Measurements from ENCODE around the gene OSBPL6.

Gene OSBPL6

DNA sequence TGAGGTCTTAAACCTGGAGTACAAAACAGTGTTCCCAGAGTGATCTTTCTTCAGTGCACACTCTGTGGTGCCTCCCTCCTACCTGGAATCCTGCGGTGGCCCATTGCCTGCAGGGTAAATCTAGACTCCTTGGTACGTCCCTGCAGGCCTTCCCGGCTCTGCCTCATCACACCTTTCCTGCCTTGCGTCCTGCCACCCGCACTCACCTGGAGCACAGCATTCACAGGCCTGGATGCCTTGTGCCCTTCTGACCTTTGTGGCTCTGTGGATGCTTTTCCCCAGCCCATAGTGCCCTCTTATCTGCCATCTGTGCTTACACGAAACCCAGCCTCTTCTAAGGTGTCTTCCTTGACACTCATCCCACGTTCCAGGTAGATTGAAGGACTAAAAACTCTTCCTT, 194.0 kb downstream of the OSBPL6 start (continued):
- TF ChIP-seq, protein P1, sequence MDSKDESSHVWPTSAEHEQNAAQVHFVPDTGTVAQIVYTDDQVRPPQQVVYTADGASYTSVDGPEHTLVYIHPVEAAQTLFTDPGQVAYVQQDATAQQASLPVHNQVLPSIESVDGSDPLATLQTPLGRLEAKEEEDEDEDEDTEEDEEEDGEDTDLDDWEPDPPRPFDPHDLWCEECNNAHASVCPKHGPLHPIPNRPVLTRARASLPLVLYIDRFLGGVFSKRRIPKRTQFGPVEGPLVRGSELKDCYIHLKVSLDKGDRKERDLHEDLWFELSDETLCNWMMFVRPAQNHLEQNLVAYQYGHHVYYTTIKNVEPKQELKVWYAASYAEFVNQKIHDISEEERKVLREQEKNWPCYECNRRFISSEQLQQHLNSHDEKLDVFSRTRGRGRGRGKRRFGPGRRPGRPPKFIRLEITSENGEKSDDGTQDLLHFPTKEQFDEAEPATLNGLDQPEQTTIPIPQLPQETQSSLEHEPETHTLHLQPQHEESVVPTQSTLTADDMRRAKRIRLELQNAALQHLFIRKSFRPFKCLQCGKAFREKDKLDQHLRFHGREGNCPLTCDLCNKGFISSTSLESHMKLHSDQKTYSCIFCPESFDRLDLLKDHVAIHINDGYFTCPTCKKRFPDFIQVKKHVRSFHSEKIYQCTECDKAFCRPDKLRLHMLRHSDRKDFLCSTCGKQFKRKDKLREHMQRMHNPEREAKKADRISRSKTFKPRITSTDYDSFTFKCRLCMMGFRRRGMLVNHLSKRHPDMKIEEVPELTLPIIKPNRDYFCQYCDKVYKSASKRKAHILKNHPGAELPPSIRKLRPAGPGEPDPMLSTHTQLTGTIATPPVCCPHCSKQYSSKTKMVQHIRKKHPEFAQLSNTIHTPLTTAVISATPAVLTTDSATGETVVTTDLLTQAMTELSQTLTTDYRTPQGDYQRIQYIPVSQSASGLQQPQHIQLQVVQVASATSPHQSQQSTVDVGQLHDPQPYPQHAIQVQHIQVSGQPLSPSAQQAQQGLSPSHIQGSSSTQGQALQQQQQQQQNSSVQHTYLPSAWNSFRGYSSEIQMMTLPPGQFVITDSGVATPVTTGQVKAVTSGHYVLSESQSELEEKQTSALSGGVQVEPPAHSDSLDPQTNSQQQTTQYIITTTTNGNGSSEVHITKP (tag by site-specific recombination; IDR thresholded peaks at IDR 0.05), result no peak
- TF ChIP-seq ZNF843 (tag by site-specific recombination; IDR thresholded peaks at IDR 0.05), result no peak
- TF ChIP-seq ZXDB (tag by site-specific recombination; IDR thresholded peaks at IDR 0.05), result no peak
- no peak for TF ChIP-seq ZNF302 (tag by site-specific recombination; IDR thresholded peaks at IDR 0.05; ENCODE audit: low read depth)
- TF ChIP-seq, protein P2, sequence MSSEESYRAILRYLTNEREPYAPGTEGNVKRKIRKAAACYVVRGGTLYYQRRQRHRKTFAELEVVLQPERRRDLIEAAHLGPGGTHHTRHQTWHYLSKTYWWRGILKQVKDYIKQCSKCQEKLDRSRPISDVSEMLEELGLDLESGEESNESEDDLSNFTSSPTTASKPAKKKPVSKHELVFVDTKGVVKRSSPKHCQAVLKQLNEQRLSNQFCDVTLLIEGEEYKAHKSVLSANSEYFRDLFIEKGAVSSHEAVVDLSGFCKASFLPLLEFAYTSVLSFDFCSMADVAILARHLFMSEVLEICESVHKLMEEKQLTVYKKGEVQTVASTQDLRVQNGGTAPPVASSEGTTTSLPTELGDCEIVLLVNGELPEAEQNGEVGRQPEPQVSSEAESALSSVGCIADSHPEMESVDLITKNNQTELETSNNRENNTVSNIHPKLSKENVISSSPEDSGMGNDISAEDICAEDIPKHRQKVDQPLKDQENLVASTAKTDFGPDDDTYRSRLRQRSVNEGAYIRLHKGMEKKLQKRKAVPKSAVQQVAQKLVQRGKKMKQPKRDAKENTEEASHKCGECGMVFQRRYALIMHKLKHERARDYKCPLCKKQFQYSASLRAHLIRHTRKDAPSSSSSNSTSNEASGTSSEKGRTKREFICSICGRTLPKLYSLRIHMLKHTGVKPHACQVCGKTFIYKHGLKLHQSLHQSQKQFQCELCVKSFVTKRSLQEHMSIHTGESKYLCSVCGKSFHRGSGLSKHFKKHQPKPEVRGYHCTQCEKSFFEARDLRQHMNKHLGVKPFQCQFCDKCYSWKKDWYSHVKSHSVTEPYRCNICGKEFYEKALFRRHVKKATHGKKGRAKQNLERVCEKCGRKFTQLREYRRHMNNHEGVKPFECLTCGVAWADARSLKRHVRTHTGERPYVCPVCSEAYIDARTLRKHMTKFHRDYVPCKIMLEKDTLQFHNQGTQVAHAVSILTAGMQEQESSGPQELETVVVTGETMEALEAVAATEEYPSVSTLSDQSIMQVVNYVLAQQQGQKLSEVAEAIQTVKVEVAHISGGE (tag by site-specific recombination; conservative IDR thresholded peaks at IDR 0.05; ENCODE audit: low read depth), result no peak
- no peak for TF ChIP-seq ZFP69B (tag by site-specific recombination; IDR thresholded peaks at IDR 0.05)
- TF ChIP-seq ZNF324 (tag by site-specific recombination; IDR thresholded peaks at IDR 0.05), result no peak
- TF ChIP-seq ZNF174 (tag by site-specific recombination; IDR thresholded peaks at IDR 0.05), result no peak

DNA sequence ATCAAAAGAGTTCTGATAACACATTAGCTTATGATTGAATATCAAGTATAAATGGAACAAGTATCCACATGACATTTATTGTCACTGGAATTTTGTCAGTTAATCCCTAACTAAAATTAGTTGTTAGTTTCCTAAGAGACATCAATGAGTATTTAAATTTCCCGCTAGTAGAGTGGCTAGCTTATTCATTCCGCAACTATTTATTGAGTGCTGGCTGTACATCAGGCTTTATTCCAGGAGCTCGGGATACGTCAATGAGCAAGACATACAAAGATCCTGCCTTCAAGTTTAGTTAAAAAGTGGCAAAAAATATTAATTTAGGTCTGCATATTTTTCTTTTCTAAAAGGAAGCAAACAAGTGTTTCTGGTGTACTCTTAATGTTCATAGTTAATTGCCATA, 197.4 kb downstream of the OSBPL6 start:
- H3K4me1 ChIP-seq (ENCODE audit: control insufficient read depth, insufficient read depth, low read length), result no peaks in the 10 kb centered on the region
- no peak overlapping the region for H3K4me3 ChIP-seq (ENCODE audit: low read depth, low read length)
- no peaks in the 10 kb centered on the region for H3K9me3 ChIP-seq (ENCODE audit: control insufficient read depth, insufficient read depth, low read depth, low read length)
- peaks cover 0 to 23% of the 10 kb centered on the region in 2 experiments; a peak in 1 of 3 replicates for H3K36me3 ChIP-seq (ENCODE audit: control insufficient read depth in 2 of 2, insufficient read depth in 1 of 2, low read length in 2 of 2)
- POLR2A ChIA-PET, result no interaction called here
- H3K27ac ChIP-seq (ENCODE audit: extremely low read depth, low read depth, low read length), result no peak overlapping the region
- CTCF ChIA-PET, result interaction anchor here (1.0 to 1.6 kb wide), 3 partner anchors 9 to 27 kb away, joined by 3 read pairs; no protein-coding TSS in a partner anchor
- TF ChIP-seq, protein P3, sequence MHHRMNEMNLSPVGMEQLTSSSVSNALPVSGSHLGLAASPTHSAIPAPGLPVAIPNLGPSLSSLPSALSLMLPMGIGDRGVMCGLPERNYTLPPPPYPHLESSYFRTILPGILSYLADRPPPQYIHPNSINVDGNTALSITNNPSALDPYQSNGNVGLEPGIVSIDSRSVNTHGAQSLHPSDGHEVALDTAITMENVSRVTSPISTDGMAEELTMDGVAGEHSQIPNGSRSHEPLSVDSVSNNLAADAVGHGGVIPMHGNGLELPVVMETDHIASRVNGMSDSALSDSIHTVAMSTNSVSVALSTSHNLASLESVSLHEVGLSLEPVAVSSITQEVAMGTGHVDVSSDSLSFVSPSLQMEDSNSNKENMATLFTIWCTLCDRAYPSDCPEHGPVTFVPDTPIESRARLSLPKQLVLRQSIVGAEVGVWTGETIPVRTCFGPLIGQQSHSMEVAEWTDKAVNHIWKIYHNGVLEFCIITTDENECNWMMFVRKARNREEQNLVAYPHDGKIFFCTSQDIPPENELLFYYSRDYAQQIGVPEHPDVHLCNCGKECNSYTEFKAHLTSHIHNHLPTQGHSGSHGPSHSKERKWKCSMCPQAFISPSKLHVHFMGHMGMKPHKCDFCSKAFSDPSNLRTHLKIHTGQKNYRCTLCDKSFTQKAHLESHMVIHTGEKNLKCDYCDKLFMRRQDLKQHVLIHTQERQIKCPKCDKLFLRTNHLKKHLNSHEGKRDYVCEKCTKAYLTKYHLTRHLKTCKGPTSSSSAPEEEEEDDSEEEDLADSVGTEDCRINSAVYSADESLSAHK (tag by site-specific recombination; IDR thresholded peaks at IDR 0.05), result no peak
- no peak for TF ChIP-seq YY2 (tag by site-specific recombination; IDR thresholded peaks at IDR 0.05)
- TF ChIP-seq ZNF843 (tag by site-specific recombination; IDR thresholded peaks at IDR 0.05), result no peak
- TF ChIP-seq, protein P4, sequence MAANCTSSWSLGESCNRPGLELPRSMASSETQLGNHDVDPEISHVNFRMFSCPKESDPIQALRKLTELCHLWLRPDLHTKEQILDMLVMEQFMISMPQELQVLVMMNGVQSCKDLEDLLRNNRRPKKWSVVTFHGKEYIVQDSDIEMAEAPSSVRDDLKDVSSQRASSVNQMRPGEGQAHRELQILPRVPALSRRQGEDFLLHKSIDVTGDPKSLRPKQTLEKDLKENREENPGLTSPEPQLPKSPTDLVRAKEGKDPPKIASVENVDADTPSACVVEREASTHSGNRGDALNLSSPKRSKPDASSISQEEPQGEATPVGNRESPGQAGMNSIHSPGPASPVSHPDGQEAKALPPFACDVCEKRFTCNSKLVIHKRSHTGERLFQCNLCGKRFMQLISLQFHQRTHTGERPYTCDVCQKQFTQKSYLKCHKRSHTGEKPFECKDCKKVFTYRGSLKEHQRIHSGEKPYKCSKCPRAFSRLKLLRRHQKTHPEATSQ (tag by site-specific recombination; IDR thresholded peaks at IDR 0.05), result no peak
- no peak for TF ChIP-seq HOXD13 (CRISPR knock-in tag; IDR thresholded peaks at IDR 0.05; ENCODE audit: borderline replicate concordance)
- no peak for TF ChIP-seq ZNF391 (tag by site-specific recombination; IDR thresholded peaks at IDR 0.05; ENCODE audit: borderline replicate concordance, low read depth)
- no peak for TF ChIP-seq ZNF514 (tag by site-specific recombination; IDR thresholded peaks at IDR 0.05)
- no peak for TF ChIP-seq ZNF133 (tag by site-specific recombination; IDR thresholded peaks at IDR 0.05)
- no peak for TF ChIP-seq ZNF146 (tag by site-specific recombination; IDR thresholded peaks at IDR 0.05)
- no peak for TF ChIP-seq ZNF677 (tag by site-specific recombination; IDR thresholded peaks at IDR 0.05)
- TF ChIP-seq ZNF548 (tag by site-specific recombination; IDR thresholded peaks at IDR 0.05), result no peak
- no peak for TF ChIP-seq YY1 (tag by site-specific recombination; IDR thresholded peaks at IDR 0.05)
- TF ChIP-seq ZNF473 (tag by site-specific recombination; IDR thresholded peaks at IDR 0.05), result no peak
- no peak for TF ChIP-seq ZNF24 (tag by site-specific recombination; IDR thresholded peaks at IDR 0.05)
- TF ChIP-seq ZFP37 (tag by site-specific recombination; IDR thresholded peaks at IDR 0.05), result no peak
- TF ChIP-seq ZNF785 (tag by site-specific recombination; IDR thresholded peaks at IDR 0.05), result no peak
- TF ChIP-seq ZNF350 (tag by site-specific recombination; IDR thresholded peaks at IDR 0.05), result no peak
- no peak for TF ChIP-seq ZNF174 (tag by site-specific recombination; IDR thresholded peaks at IDR 0.05)
- no peak for TF ChIP-seq ZNF394 (tag by site-specific recombination; IDR thresholded peaks at IDR 0.05; ENCODE audit: borderline replicate concordance)

Data from HEK293 (cell line).